GM18861 (cell line): ENCODE measurements around the gene SNX11.
A peak's percentile ranks its signal among the peaks of the same experiment; 100 is the strongest.

Source experiments
- ATAC-seq: cut with Tn5 transposase; IDR thresholded peaks from one replicate; pipeline ENCODE4 v1.9.1; 2021; ENCODE audit not compliant: unreplicated experiment

Gene SNX11

GRCh38 chr17:48095611-48096010 is 12.0 kb upstream of the SNX11 start:
- no peak for ATAC-seq

GRCh38 chr17:48100160-48100559 is 7.4 kb upstream of the SNX11 start:
- ATAC-seq = no peak

GRCh38 chr17:48100591-48101011 is 7.0 kb upstream of the SNX11 start:
- ATAC-seq = no peak

DNA sequence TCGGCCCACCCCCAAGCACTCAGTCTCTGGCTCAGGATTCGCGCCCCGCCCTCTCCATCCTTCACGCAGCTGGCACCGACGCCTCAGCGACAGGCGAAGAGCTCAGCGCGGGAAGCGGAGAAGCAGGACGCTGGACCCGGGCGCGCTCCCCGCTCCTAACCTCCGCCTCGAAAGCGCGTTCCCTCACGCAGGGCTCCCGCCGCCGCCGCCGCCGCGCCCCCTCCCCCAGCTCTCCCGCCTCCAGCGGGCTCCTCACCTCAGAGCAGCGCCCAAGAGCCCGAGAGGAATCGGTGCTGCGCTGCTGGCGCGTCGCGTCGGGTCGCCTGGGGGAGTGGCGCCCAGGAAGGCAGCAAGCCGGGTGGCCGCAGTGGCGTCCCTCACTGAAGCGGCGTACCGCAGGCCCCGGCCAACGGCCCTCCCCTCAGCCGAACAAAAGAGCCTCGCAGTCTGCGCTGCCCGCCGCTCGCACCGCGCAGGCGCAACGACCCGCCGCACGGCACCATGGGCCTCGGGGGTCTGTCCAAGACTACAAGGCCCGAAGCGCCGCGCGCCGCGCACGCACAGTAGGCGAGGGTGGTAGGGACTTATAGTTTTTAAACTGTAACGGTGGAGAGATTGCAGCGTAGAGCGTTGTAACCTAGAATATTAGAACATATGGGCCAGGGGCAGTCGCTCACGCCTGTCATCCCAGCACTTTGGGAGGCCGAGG is 6.4 kb upstream of the SNX11 start, which contains the start of gene CBX1:
TSS of gene CBX1 (minus strand) at position 467 of the 709 bp plus-strand sequence. CDS start 24,474 bp downstream, outside the sequence.
- peak; percentile 82 for ATAC-seq

DNA sequence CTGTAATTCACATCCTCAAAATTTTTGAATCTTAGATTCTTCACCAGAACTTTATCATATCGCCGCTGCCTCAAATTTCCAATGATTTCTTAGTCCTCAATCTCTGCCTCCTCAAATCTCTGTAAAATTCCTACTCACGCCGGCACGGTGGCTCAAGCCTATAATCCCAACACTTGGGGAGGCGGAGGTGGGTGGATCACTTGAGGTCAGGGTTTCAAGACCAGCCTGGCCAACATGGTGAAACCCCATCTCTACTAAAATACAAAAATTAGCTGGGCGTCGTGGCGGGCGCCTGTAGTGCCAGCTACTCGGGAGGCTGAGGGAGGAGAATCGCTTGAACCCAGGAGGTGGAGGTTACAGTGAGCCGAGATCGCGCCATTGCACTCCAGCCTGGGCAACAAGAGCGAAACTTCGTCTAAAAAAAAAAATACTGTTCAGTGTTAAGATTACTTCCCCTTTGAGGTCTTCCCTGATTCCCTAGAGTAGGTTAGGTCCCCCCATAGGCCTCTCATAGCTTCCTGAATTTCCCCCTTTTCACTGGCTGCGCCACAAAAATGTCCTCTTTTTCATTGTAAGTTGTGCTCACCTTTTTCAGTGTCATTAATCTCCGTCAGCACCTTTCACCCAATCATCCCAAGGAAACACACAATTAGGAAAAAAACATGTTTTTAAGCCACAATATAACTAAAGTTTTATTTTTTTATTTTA is 5.4 kb upstream of the SNX11 start:
- ATAC-seq = no peak

- no peak for ATAC-seq
Measured at GRCh38 chr17:48102798-48103715, 4.5 kb upstream of the SNX11 start.

DNA sequence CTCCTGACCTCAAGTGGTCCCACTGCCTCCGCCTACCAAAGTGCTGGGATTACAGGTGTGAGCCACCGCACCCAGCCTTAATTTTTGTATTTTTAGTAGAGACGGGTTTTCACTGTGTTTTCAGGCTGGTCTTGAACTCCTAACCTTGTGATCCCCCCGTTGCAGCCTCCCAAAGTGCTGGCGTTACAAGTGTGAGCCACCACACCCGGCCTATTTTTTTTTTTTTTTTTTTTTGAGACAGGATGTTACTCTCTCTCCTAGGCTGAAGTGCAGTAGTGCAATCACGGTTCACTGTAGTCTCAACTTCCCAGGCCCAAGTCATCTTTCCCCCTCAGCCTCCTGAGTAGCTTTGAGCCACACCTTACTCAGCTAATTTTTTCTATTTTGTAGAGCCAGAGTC is 3.1 kb upstream of the SNX11 start:
- ATAC-seq = no peak

- no peak for ATAC-seq
Measured at GRCh38 chr17:48106802-48107136, 797 bp upstream of the SNX11 start.

DNA sequence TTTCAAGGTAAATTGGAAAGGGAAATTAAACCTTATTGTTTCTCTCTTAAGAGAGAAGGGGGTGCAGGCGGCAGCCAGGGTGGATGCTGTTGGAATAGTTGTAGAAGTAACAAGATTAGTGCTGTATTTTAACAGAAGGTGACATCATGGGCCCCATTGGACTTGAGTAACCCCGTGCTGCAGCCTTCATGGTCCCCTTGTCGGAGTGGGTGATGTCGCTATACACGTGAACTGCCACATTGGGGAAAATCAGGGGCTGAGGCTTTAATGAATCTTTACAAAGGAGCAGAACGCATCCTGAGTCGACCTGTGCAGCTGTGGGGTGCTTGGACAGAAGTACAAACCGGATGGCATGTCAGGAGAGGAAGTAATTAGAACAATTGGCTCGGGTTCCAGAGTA is 3.2 kb downstream of the SNX11 start:
- no peak for ATAC-seq

DNA sequence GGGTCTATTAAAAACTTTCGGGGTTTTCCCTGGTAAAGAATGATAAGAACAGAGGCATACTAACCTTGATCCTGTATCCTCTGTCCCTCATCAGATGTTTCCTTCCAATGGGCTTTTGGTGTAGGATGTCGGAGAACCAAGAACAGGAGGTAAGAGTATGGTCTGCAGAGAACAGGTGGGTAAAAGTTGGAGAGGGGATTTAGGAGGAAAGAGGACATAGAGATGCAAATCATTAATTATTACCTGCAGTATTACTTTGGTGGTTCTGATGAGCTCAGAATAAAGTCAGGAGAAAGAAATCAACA is 4.3 kb downstream of the SNX11 start:
- no peak for ATAC-seq

- ATAC-seq = no peak
Measured at GRCh38 chr17:48113201-48113676, 5.7 kb downstream of the SNX11 start.

GRCh38 chr17:48121923-48122664 is 14.5 kb downstream of the SNX11 start:
- no peak for ATAC-seq

GRCh38 chr17:48122665-48123045 is 15.1 kb downstream of the SNX11 start:
- ATAC-seq = no peak

- ATAC-seq = no peak
Measured at GRCh38 chr17:48123111-48123510, 15.5 kb downstream of the SNX11 start.

- no peak for ATAC-seq
Measured at GRCh38 chr17:48123776-48124388, 16.3 kb downstream of the SNX11 start.

- no peak for ATAC-seq
Measured at GRCh38 chr17:48125829-48126531, 18.4 kb downstream of the SNX11 start.

GRCh38 chr17:48126532-48126850 is 18.9 kb downstream of the SNX11 start:
- no peak for ATAC-seq

DNA sequence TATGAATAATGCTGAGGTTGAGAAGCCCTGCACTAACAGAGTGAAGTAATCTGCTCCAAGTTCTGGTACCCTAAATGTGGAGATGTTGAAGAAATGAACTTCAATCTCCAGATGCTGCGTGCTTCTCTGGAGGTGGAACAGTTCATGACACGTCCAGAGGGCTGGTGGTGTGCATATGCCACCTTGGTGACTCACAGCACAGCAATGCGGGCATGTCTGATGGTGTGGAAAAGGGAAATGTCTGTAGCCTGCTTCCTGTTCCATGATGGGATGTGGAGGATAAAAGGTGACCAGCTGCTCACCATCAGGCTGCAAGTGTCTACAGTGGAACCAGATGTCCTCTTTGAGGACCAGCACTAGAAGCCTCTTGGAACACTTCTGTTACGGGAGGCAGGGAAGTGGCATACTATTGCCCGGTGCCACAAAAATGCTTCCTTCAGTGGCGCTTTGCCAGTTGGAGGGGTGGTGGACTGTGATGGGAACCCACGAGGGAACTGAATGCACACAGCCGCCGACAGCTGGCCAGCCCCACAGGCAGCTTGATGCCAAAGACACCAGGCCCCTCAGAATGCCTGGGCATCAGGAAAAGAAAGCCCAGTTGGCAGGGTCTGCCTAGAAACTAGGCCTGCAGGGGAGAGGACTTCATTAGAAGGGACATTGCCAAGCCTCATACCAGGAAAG is 19.9 kb downstream of the SNX11 start:
- ATAC-seq = no peak

DNA sequence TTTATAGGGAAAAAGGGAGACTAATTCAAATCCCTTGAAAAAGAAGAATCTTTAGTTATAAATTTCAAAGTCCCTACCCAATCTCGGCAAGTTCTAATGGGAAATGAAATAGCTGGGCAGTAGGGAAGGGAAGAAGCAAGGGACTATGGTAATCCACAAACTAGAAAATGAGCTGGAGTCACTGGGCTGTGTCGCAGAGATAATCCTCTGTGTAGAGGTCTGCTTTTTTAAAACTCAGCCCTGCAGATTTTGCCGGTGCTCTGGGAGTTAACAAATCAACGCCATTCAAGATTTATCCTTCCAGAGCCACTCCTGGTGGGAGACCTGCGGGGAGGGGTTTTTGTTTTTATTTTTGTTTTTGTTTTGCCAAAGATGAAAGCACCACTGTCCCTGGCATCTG is 20.8 kb downstream of the SNX11 start:
- no peak for ATAC-seq

- ATAC-seq = no peak
Measured at GRCh38 chr17:48129981-48130380, 22.4 kb downstream of the SNX11 start.
